GM11168 (cell line): ENCODE measurements around the gene LACRT.

Source experiments
- in situ Hi-C: fragments of 300-500 bp; cut with MboI; formaldehyde crosslinking; loops from one replicate; pipeline ENCODE4 v1.12.0; 2022; ENCODE audit warnings: low sequenced_read_pairs; ENCODE audit not compliant: unreplicated experiment

The LACRT gene

DNA sequence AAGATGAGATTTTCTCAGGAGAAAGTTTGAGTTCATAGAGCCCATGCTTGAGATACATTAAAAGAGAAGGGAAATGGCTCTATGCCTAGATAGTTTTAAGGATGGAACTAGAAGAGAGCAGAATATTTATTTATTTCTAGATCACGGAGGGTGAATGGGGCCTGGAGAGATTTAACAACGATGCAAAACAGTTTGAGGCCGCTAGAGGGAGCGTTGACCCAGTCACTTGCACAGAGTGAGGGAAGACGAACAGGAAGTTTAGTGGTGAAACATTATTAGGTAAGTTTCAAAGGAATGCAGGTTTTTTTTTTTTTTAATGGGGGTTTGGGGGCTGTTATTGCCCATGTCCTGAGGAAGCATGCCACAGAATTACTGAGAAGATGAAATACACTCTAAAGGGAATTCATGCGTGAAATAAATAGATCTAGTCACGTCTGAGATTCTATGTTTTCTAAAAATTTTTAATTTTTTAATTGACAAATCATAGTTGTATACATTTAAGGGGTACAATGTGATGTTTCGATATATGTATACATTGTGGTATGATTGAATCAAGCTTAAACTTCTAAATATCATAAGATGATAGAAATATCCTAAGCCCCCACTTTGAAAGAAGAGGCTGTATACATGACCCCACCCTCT is 31.4 kb downstream of the LACRT start:
- in situ Hi-C loops, result no loop called here

DNA sequence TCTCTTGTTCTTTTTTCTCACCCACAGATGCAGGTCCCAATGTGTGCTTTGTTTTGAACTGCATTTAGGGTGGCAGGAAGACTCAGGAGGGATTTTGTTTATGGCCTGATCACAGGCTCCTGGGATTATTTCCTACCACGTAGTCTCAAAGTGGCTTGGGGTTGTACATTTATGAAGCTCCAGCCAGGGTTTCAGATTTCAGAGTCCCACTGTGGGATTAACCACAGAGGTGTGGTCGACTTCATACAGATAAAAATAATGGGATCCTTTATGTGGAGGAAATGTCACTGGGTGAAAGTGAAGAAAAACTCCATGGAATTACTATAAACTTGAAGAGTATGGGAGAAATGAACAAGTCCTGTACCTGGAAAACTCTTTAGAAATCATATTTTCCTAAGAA is 32.0 kb downstream of the LACRT start:
- in situ Hi-C loops, result no loop called here

DNA sequence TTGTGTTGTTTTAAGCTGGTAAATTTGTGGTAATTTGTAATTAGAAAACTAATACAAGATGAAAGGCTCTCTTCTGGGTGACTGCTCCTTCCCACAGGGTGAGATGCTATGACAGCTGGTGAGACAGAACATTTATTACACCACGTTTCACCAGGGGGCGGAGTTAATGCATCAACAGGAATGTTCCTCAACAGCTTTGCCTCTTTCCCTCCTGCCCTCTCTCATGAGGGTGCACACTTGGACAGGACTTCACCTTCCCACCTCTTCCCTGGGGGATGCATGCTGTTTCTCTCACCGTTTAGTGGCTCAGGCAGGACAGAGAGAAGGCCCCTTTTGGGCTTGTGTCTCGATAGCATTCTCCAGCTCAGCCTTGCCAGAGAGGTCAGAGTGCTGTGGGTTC is 32.9 kb downstream of the LACRT start:
- in situ Hi-C loops, result no loop called here

DNA sequence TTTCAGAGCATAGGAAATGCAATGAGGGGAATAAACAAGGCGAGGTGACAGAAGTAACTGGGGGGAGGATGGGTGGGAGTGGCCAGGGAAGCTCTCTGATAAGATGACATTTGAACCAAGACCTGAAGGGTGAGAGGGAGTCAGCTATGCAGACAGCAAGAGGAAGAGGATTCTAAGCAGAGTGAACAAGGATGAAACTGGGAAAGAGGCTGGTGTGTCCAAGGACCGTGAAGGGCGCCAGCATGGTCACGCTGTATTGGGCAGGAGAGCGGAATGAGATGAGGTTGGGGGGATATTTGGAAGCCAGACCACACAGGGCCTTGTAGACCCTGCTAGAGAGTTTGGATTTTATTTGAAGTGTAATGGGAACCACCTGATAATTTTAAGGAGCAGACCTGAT is 35.7 kb downstream of the LACRT start:
- in situ Hi-C loops, result no loop called here

DNA sequence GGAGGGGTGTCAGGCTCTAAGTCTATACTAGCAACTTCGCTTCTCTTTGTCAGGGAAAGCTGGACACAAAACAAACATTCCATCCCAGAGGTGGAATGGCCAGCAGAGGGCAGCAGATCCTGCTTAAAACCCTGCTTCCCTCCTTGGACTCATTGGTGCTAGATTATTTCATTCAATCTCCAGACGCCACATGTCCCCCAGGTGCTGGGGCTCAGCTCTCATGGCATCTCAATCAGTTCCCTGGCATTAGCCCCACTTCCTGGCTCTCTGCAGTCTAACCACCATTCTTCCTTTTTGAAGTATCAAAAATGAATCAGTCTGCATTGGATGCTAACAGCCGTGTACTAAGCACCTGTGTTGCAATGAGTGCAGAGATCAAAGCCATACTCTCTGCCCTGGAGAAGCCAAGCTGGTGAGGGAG is 38.2 kb downstream of the LACRT start:
- in situ Hi-C loops, result no loop called here

DNA sequence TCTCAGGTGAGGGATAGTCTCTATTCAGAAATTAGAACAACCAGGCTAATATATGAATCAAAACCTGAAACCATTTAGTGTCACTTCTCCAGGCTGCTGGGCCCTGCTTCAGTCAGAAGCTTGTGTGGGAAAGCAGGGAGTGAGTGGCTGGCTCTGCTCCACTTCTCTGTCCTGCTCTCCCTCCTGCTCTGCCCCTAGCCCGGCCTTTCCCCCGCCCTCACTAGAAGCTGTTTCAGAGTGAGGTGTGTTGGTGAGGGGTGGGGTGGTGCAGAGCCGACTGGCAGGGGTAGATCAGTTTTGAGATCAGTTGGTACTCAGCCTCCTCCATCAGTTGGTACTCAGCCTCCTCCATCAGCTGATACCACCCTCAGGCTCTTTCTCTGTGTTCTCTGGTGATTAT is 39.2 kb downstream of the LACRT start:
- in situ Hi-C loops, result no loop called here

DNA sequence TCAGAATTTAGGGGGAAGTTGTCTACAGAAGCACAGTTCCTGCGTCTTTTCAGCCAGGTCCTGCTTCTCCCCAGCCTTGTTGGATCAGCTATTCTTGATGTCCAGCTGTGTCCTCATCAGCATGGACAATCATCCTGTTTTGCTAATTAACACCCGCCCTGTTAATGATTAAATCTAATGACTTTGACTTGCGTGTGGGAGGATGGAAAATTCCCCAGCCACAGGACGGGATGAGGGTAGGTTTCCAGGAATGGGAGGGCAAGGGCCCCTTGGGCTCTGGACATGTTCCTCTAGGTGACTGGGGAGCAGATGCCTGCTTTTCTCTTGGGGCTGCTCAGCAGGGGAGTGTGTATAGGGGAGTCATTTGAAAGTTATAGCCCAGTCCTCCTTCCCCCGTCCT is 41.0 kb downstream of the LACRT start:
- in situ Hi-C loops, result no loop called here

DNA sequence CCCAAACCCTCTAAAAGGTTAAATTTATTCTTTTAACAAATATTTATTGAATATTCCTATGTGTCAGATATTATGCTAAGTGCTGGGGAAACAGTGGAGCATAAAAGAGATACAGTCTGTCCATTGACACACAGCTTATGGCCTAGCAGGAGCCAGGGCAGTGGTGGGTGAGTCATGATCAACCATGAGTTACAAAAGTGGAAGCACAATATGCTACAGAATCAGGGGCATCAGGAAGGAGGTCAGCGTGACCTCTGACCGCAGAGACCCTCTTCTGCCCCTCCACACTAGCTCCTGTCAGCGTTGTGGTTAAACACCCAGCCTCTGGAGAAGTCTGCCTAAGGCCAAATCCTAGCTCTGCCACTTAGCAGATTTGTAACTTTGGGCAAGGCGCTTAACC is 41.6 kb downstream of the LACRT start:
- in situ Hi-C loops, result no loop called here

DNA sequence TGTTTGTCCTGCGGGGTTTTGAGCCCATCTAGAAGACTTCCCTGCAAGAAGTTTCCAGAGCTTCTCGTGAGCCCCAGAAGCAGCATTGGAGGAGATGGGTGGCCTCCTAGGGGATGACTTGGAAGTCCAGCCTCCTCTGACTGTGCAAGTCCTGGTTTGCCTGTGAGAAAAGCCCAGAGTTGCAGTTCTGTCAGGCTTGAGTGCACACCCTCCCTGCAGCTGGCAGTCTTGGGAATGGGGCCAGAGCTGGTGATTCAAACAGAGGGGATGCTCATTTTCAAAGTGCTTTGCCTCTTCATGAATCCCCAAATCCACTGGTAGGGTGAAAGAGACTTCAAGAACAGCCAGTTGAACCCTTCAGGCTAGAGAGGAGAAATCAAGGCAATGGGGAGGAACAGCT is 42.4 kb downstream of the LACRT start:
- in situ Hi-C loops, result no loop called here

DNA sequence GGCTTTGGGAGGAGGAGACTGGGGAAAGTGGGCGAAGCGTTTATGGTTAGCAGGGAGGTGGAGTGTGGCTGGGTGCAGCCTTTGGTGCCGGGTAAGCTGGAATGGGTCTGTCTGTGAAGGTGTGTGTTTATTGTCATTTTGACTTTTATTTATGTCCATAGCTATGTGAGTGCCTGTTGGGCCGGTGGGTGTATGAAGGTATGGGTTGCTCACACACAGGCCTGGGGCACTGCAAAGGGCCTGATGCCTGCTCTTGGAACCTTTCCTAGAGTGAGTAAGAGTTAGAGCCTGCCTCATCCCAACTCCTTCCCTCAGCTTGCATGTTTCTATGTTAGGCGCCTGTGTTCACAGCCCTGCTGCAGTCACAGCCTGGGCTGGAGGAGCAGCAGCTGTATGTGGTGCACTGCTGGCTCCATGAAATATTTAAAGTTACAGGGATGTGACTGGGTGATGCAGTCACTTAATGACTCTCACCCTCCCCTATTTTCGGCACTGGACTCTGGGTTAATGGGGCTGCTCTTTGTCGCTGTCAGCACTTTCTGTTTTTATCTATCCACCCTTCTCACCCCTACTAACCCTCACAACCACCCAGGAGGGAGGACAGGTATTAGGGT is 43.6 kb downstream of the LACRT start:
- in situ Hi-C loops, result no loop called here

DNA sequence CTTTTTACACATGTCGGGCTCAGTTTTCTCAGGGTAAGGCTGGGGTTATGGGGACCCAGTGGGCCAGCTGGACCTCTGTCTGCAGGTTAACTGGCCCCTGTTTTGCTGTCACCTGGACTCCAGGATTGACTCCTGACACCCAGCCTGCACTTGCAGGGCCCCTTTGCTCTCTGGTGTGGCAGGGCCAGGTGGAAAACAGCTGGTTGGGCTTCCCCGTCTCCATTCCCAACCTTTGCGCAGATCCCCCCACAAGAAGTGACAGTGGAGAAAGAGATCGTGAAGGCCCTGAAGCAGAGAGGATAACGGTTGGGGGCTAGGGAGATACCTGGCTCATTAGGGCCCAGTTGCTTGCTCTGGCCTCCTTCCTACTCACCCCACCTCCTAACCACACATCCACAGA is 44.7 kb downstream of the LACRT start:
- in situ Hi-C loops, result no loop called here

DNA sequence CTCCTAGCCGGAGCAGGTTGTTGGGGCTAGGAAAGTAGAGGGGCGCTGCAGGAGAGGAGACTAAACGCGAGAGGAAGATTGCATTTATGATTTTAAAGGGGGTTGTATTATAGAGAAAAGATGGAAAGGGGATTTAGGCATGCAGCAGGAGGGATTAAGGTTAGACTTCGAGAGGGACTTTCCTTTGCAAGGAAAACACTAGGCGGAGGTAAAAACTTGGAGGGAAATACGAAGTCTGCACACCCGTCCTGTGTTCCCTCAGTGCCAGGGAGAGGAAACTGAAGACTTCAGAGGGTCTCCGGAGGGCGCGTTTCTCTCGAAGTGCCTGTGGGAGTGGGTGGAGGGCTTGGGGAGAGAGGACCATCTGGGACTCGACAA is 45.8 kb downstream of the LACRT start:
- in situ Hi-C loops, result no loop called here

DNA sequence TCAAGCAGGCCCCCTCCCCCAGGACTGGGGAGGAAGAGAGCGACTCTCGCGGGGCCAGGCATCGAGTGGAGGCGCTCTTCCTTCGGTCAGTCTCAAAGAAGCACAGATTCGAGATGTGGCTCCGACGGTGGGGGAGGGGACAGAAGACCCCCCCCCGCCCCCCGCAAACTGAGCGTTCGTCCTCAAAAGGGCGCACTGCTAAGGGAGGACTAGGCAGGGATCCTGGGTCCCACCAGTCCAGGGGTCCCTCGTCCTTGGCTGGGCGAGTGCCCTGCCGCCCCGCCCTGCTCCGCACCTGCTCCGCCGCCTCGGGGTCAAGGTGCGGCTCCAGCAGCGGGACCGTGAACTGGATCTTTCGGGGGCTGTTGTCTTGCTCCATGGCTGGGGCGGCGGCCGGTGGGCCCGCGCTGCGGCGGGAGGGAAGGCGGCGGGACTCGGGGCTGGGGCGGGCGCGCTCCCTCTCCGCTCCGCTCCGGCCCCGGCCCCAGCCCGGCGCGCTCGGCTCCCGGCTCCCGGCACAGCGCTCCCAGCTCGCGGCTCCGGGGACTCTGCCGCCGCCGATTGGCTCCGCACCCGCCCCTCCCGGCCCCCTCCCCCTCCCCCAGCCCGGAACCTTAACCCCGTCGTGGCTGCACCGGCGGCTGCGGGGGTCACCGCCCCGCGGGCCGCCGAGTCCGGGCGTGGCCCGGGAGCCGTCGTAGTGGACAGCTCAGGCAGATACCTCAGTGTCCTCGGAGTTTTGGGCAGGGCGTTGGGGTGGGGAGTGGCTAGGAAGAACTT is 46.4 kb downstream of the LACRT start, which contains the start of gene PPP1R1A:
TSS of gene PPP1R1A (minus strand) at position 550 of the 780 bp plus-strand sequence. CDS start at position 379, 171 bp downstream.
- in situ Hi-C loops, result no loop called here

DNA sequence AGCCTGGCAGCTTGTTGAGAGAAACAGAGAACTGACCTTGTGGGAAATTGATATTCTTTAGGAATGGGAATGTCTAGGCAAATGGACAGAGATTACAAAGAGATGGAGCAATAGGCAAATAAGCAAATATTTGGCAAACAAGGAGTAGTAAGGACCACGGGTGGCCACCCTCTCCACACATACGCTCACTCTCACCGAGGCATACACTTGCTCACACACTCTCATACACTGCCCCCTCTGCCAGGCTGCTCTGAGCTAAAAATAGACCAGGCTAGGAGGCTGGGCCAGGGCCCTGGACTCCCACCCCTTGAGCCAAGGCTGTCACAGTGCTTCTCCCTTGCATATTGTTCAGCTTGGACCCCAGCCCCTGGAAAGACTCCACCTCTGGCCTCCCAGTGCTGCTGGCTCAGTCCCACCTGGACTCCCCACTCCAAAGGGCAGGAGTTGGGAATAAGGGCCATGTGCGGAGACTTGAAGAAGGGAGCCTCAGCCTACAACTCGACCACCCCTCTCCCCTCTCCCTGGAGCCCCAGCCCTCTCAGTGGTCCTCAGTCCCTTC is 47.3 kb downstream of the LACRT start:
- in situ Hi-C loops, result no loop called here

DNA sequence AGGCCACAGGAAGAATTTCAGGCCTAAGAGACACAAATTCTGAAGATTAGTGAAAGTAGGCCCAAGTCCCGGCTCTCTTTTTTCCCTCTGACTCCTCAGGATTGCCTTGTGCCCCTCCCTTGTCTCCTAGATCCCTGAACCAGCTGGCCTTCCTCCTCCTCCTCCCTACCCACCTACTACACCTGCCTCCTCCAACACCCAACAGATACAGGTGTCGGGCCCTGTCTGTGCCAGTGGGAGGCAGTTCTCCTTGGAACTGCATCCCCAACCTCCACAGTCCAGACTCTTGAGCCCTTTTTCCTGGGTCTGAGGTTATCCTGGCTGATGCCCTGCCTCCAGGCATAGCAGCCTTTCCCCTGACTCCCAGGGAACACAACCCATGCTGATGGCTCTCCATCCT is 48.1 kb downstream of the LACRT start:
- in situ Hi-C loops, result no loop called here

DNA sequence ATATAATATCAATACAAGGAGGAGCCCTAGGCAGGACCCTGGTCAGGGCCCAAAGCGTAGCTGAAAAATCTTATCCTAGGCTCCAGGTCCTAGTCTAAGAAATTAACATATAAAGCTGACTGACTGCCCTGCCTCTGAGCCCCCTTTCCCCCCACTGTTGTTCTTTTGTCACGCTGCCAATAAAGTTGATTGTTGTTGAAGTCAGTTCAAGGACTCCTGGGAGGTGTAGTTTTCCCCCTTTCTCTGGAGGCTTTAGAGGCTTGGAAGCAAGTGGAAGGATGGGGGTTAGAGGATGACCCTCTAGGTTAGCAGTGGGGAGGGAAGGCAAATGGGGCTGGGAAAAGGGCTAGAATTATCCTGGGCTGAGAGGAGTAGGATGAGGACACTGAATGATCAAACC is 49.5 kb downstream of the LACRT start:
- in situ Hi-C loops, result no loop called here

DNA sequence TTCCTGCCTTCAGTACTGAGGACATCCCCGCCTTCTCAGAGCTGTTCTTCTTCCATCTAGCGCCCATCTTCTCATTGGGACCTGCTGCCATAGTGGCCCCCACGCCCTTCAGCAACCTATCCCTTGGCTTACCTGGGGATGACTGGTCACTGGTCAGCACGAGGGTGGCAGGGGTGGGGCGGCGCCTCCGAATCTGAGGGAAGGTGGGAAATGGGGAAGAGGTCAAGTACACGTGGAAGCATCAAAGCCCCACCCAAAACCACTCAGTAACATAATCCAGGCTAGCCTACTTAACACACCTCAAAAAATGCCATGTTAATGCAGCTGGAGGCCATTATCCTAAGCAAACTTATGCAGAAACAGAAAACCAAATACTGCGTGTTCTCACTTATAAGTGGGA is 50.6 kb downstream of the LACRT start:
- in situ Hi-C loops, result no loop called here

DNA sequence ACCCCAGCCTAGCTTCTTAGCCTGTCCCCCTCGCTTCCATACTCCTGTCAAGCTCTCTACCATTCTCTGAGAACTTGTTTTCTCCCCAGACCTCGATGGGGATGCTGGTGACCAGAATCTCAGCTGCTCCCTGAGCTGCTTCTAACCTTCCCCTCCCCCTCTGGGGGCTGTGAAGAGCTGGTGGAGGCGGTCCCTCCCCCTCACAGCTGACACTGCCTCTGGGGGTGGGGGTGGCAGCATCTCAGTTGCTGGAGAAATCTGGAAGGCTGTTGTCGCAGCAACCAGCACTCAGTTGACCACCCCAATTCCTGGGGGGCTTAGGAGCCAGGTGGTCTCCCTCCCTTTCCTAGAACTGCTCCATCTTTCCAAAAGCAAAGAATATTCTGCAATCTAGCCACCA is 51.0 kb downstream of the LACRT start:
- in situ Hi-C loops, result no loop called here

DNA sequence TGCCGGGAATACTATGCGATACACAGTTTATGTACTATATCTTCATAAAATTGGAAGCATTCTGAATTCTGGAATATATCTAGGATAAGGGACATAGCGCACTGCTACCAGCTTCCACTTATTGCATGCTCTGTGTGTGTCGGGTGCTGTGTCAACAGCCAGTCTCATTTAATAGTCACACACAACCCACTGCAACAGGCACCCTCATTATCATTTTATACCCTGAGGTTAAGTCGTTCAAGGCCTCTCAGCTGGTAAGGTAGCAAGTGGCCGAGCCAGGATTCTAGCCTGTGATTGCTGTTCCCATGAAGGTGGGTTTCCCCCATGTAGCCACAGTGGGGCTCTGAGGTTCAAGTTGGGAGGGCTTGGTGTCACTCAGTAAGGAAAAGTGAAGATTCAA is 53.3 kb downstream of the LACRT start:
- in situ Hi-C loops, result no loop called here
